Keratinocyte (primary cell): ENCODE results near the gene FAF1.

Experiments used
- EZH2 ChIP-seq: IDR thresholded peaks from one replicate; pipeline ENCODE4 v1.6.1; 2012; ENCODE audit warnings: inconsistent platforms, mild to moderate bottlenecking, low read length, moderate library complexity
- TF ChIP-seq, protein P1 (sequence below), 3 experiments: IDR thresholded peaks in 1 of 3; conservative IDR thresholded peaks in 1 of 3; optimal IDR thresholded peaks in 1 of 3; 2 replicates in 2 of 3; 3 replicates in 1 of 3; pipeline versions ENCODE3 to v1.5.1; 2011; ENCODE audit warnings: low read length in 3 of 3, mild to moderate bottlenecking in 3 of 3, moderate library complexity in 2 of 3, control low read depth in 1 of 3, inconsistent platforms in 1 of 3; ENCODE audit not compliant: insufficient read depth in 2 of 3; ENCODE audit errors: extremely low read depth in 1 of 3

DNA sequence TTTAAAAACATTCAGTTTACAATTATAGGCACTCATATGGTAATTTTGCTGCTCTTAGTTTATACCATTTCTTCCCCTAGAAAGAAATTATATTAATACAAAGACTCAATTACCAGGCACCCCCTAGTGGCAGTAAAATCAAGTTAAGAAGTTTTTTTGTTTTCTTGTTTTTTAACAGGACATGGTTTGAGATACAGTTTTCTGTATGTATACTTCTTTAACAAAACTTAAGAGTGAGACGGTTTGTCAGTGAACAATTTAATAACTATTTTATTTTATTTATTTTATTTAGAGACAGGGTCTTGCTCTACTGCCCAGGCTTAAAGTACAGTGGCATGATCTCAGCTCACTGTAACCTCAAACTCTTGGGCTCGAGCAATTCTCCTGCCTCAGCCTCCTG is 224.6 kb downstream of the FAF1 start:
- TF ChIP-seq, protein P1, sequence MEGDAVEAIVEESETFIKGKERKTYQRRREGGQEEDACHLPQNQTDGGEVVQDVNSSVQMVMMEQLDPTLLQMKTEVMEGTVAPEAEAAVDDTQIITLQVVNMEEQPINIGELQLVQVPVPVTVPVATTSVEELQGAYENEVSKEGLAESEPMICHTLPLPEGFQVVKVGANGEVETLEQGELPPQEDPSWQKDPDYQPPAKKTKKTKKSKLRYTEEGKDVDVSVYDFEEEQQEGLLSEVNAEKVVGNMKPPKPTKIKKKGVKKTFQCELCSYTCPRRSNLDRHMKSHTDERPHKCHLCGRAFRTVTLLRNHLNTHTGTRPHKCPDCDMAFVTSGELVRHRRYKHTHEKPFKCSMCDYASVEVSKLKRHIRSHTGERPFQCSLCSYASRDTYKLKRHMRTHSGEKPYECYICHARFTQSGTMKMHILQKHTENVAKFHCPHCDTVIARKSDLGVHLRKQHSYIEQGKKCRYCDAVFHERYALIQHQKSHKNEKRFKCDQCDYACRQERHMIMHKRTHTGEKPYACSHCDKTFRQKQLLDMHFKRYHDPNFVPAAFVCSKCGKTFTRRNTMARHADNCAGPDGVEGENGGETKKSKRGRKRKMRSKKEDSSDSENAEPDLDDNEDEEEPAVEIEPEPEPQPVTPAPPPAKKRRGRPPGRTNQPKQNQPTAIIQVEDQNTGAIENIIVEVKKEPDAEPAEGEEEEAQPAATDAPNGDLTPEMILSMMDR (optimal IDR thresholded peaks at IDR 0.05 in 1 of 3, IDR thresholded peaks at IDR 0.05 in 1 of 3, conservative IDR thresholded peaks at IDR 0.05 in 1 of 3; ENCODE audit: extremely low read depth in 1 of 3, insufficient read depth in 2 of 3, low read length in 3 of 3): peak in 1 of 3 experiments; percentile 27
- TF ChIP-seq EZH2: no peak
